GM12878 (cell line): ENCODE measurements around the gene NUP155. TPM values are rescaled to one million over a fixed set of nuclear protein-coding genes. Genes with fewer than 3 reads are reported as not detected.
A peak's percentile ranks its signal among the peaks of the same experiment; 100 is the strongest.
"Not testable (repeated sequence)": the region's sequence is repeated elsewhere in the genome, so short reads cannot be mapped to it uniquely, and the experiment has no call there.

Source experiments
- ATAC-seq: fragments of 200-7000 bp; cut with Tn5 transposase; 3 replicates; pipeline ENCODE4 v1.9.1; 2020; ENCODE audit warnings: mild to moderate bottlenecking, moderate library complexity
- BruUV-seq: library from RNA; stranded (reverse); fragments of 400-500 nt; replicated peaks from 2 replicates; lab custom pipeline; 2021; lab: Mats Ljungman, UMichigan
- CTCF ChIA-PET: fragments of 300-600 bp; sonication (Branson Sonifier 250); formaldehyde crosslinking; extraction: SDS; loops from one replicate; lab custom pipeline; 2021; ENCODE audit warnings: inconsistent platforms; lab: Yijun Ruan, JAX
- POLR2A ChIA-PET: fragments of 350-600 bp; formaldehyde crosslinking; extraction: SDS; loops from one replicate; lab custom pipeline; 2021; ENCODE audit warnings: inconsistent platforms; lab: Charles Lee
- RAD21 ChIA-PET: fragments of 300-600 bp; sonication (Branson Sonifier 250); formaldehyde crosslinking; loops from one replicate; lab custom pipeline; 2023; ENCODE audit warnings: antibody characterized with exemption; ENCODE audit not compliant: unreplicated experiment; lab: Charles Lee
- SMC1A ChIA-PET: fragments of 300-600 bp; sonication (Branson Sonifier 250); formaldehyde crosslinking; loops from one replicate; lab custom pipeline; 2023; ENCODE audit not compliant: unreplicated experiment, uncharacterized antibody; lab: Charles Lee
- DNase-seq: peaks from one replicate; pipeline ENCODE4 v3.0.0-alpha.2; 2011; ENCODE audit warnings: low read depth, low spot score
- FAIRE-seq: peaks from 3 replicates; lab custom pipeline; 2011; peaks lifted over from hg19 to GRCh38; lab: Jason Lieb, UNC
- H2AFZ ChIP-seq: 2 replicates; pipeline ENCODE4 v1.6.0; 2011; ENCODE audit warnings: low read depth, low read length, control low read depth; ENCODE audit not compliant: control insufficient read depth
- H3K27ac ChIP-seq: 2 replicates; pipeline ENCODE4 v1.5.1; 2011; ENCODE audit warnings: control low read depth; ENCODE audit not compliant: control insufficient read depth, insufficient read depth
- H3K27me3 ChIP-seq, 2 experiments: replicated peaks in 1 of 2; 2 replicates each; pipeline versions ENCODE4 v1.6.0 to v1.6.1; 2011; ENCODE audit warnings: low read length in 1 of 2; ENCODE audit not compliant: control insufficient read depth in 2 of 2, insufficient read depth in 2 of 2
- H3K36me3 ChIP-seq, 2 experiments: 2 replicates each; pipeline ENCODE4 v1.5.1; 2011; ENCODE audit warnings: low read length in 1 of 2; ENCODE audit not compliant: control insufficient read depth in 2 of 2, insufficient read depth in 2 of 2
- H3K4me1 ChIP-seq: 2 replicates; pipeline ENCODE4 v1.6.1; 2011; ENCODE audit warnings: mild to moderate bottlenecking, low read length, moderate library complexity, mixed read lengths; ENCODE audit not compliant: control insufficient read depth, insufficient read depth
- H3K4me2 ChIP-seq: 2 replicates; pipeline ENCODE4 v1.6.0; 2011; ENCODE audit warnings: control low read depth; ENCODE audit not compliant: control insufficient read depth, insufficient read depth
- H3K4me3 ChIP-seq: fragments of 200-600 bp; sonication (generic); 2 replicates; pipeline ENCODE4 v1.5.1; 2016
- H3K79me2 ChIP-seq: 2 replicates; pipeline ENCODE4 v1.6.0; 2011; ENCODE audit warnings: low read length; ENCODE audit not compliant: control insufficient read depth, insufficient read depth
- H3K9ac ChIP-seq: 2 replicates; pipeline ENCODE4 v1.8.0; 2011; ENCODE audit warnings: low read length, control low read depth, mixed read lengths; ENCODE audit not compliant: control insufficient read depth, insufficient read depth
- H3K9me3 ChIP-seq: replicated peaks from 3 replicates; pipeline ENCODE4 v1.5.1; 2011; ENCODE audit warnings: mild to moderate bottlenecking, low read length; ENCODE audit not compliant: control insufficient read depth, insufficient read depth
- H4K20me1 ChIP-seq: 2 replicates; pipeline ENCODE4 v1.6.0; 2011; ENCODE audit not compliant: control insufficient read depth, insufficient read depth
- CBX5 ChIP-seq: sonication (generic); IDR thresholded peaks from 2 replicates; pipeline ENCODE4 v1.6.1; 2016; ENCODE audit warnings: low read depth, moderate library complexity, mild to moderate bottlenecking, inconsistent platforms
- CREB1 ChIP-seq: IDR thresholded peaks from 2 replicates; pipeline ENCODE4 v1.6.1; 2012; ENCODE audit warnings: low read depth, mild to moderate bottlenecking, inconsistent platforms
- E2F4 ChIP-seq: IDR thresholded peaks from 2 replicates; pipeline ENCODE4 v1.6.1; 2012; ENCODE audit warnings: low read depth, low read length, improper control_type of control experiment
- EGR1 ChIP-seq, 2 experiments: IDR thresholded peaks; 1 replicate in 1 of 2; 2 replicates in 1 of 2; pipeline ENCODE4 v1.6.1; 2011 to 2012; ENCODE audit warnings: low read depth in 2 of 2, low read length in 2 of 2, borderline replicate concordance in 1 of 2, mild to moderate bottlenecking in 1 of 2, moderate library complexity in 1 of 2
- GABPA ChIP-seq: IDR thresholded peaks from 2 replicates; pipeline ENCODE4 v1.6.1; 2014; ENCODE audit warnings: antibody characterized with exemption, low read depth, mild to moderate bottlenecking, inconsistent platforms
- HCFC1 ChIP-seq: fragments of 150-350 bp; IDR thresholded peaks from 2 replicates; pipeline ENCODE4 v1.6.1; 2014; ENCODE audit warnings: low read length
- IRF4 ChIP-seq: IDR thresholded peaks from 2 replicates; pipeline ENCODE4 v1.6.1; 2011; ENCODE audit warnings: low read depth, low read length
- MXI1 ChIP-seq: fragments of 150-350 bp; IDR thresholded peaks from 2 replicates; pipeline ENCODE4 v1.6.1; 2011; ENCODE audit warnings: low read depth, mild to moderate bottlenecking, inconsistent platforms, low read length, improper control_type of control experiment
- PAX5 ChIP-seq: IDR thresholded peaks from 2 replicates; pipeline ENCODE4 v1.6.1; 2011; ENCODE audit warnings: low read depth, low read length, borderline replicate concordance
- POU2F2 ChIP-seq: IDR thresholded peaks from 3 replicates; pipeline ENCODE4 v1.6.1; 2011; ENCODE audit warnings: low read depth, mild to moderate bottlenecking, low read length, borderline replicate concordance
- RELB ChIP-seq: fragments of 450-650 bp; IDR thresholded peaks from 2 replicates; pipeline ENCODE4 v1.6.1; 2017; ENCODE audit warnings: low read depth, mild to moderate bottlenecking, moderate library complexity
- RUNX3 ChIP-seq: IDR thresholded peaks from 2 replicates; pipeline ENCODE4 v1.6.1; 2012; ENCODE audit warnings: low read length, inconsistent platforms
- SIN3A ChIP-seq: IDR thresholded peaks from 2 replicates; pipeline ENCODE4 v1.6.1; 2012; ENCODE audit warnings: low read depth, low read length, improper control_type of control experiment
- SP1 ChIP-seq: IDR thresholded peaks from one replicate; pipeline ENCODE4 v1.6.1; 2011; ENCODE audit warnings: low read depth, low read length
- TAF1 ChIP-seq: IDR thresholded peaks from 2 replicates; pipeline ENCODE4 v1.6.1; 2011; ENCODE audit warnings: mild to moderate bottlenecking, low read depth, low read length, borderline replicate concordance
- TCF12 ChIP-seq: IDR thresholded peaks from 2 replicates; pipeline ENCODE4 v1.6.1; 2011; ENCODE audit warnings: low read depth, mild to moderate bottlenecking, low read length
- ZBTB40 ChIP-seq: fragments of 450-650 bp; IDR thresholded peaks from 2 replicates; pipeline ENCODE4 v1.6.1; 2016; ENCODE audit warnings: mild to moderate bottlenecking, moderate library complexity, borderline replicate concordance
- WGBS: methylation state at CpG from one replicate; pipeline ENCODE4 v1.1.6; 2016; ENCODE audit warnings: low lambda C conversion rate; ENCODE audit not compliant: insufficient replicate concordance, insufficient coverage; ENCODE audit errors: missing lambda C conversion rate; 5-methylcytosine and 5-hydroxymethylcytosine counted together
- in situ Hi-C: fragments of 300-500 bp; cut with MboI; formaldehyde crosslinking; loops from 9 replicates; pipeline ENCODE4 v1.14.3; 2018; ENCODE audit warnings: mixed read lengths
- intact Hi-C: fragments of 100-400 bp; cut with micrococcal nuclease; formaldehyde crosslinking; loops from one replicate; pipeline ENCODE4 v1.14.2; 2022; ENCODE audit not compliant: unreplicated experiment
- polyA plus RNA-seq, 11 experiments: library from polyadenylated mRNA; depleted of rRNA in 4 of 11; unstranded in 6 of 11; stranded (reverse) in 5 of 11; fragments of >200 nt; fragmentation: Nextera tagmentation in 4 of 11; fragmentation: Illumina TruSeq in 1 of 11; extraction: Ambion mirVana in 4 of 11; extraction: Trizol in 1 of 11; gene quantifications; 1 replicate in 1 of 11; 2 replicates in 10 of 11; pipeline versions ENCODE4 v1.2.1 to v1.2.3, GENCODE V29; 2011 to 2016; ENCODE audit warnings: inconsistent platforms in 2 of 11, missing spikeins in 2 of 11, low read depth in 1 of 11
- total RNA-seq, 4 experiments: library from RNA; depleted of rRNA in 3 of 4; stranded (reverse); fragments of >200 nt in 3 of 4; fragmentation: Illumina TruSeq in 1 of 4; extraction: Trizol in 1 of 4; gene quantifications; 2 replicates each; pipeline versions ENCODE4 v1.2.1 to v1.2.3, GENCODE V29; 2013 to 2021

The NUP155 gene
- total and polyA plus RNA-seq, 10 of the 15 experiments (the other 5 are each of a cell fraction or from before 2014, with no cell fraction given), result 15.9 to 58.6 (median 37.1) TPM

- BruUV-seq, H3K79me2 ChIP-seq, H3K4me1 ChIP-seq, H3K27me3 ChIP-seq, in situ Hi-C loops, H3K36me3 ChIP-seq, H4K20me1 ChIP-seq, H3K27ac ChIP-seq, H3K9me3 ChIP-seq: not testable (repeated sequence)
- CTCF ChIA-PET, result interaction anchor here (0.6 to 1.9 kb wide), 5 partner anchors 9 to 340 kb away, joined by 3 to 24 read pairs (median 3); partner anchors contain the start of gene NUP155
- under 1% methylated on average over 32 of the region's 39 CpGs for WGBS
- intact Hi-C loops, result loop anchor here (10.0 kb wide), 1 partner anchor 504 kb away; the partner anchor contains the start of gene NIPBL
- FAIRE-seq (peak; percentile 35), ATAC-seq (peak; percentile 99), DNase-seq (peak; percentile 62)
- RAD21 ChIA-PET, result interaction anchor here (0.6 to 2.5 kb wide), 2 partner anchors 8 to 132 kb away, joined by 4 to 15 read pairs; partner anchors contain the start of gene NUP155
- POLR2A ChIA-PET, result interaction anchor here (0.6 to 1.9 kb wide), 3 partner anchors 8 to 376 kb away, joined by 5 to 17 read pairs (median 11); partner anchors contain the start of gene NUP155
- Histone ChIP-seq H3K4me3 (peak within 1 kb of the TSS; percentile 86), H2AFZ (peak within 1 kb of the TSS; percentile 60), H3K4me2 (peak within 1 kb of the TSS; percentile 54), H3K9ac (peak within 1 kb of the TSS; percentile 66)
- SMC1A ChIA-PET, result interaction anchor here (1.1 kb wide), 1 partner anchor 9 kb away, joined by 8 read pairs; the partner anchor contains the start of gene NUP155
- TF ChIP-seq E2F4, result 0 out of 2 replicates have a peak, but pooled peaks have one; percentile 31
- peak in 1 of 2 experiments; percentile 89; a peak in 2 of 3 replicates for TF ChIP-seq EGR1 (IDR thresholded peaks at IDR 0.05; ENCODE audit: borderline replicate concordance in 1 of 2, low read depth in 2 of 2, low read length in 2 of 2)
- peak; percentile 83; the same call in 1 of the 2 replicates for TF ChIP-seq CBX5
- TF ChIP-seq POU2F2, result peak; percentile 62; the same call in 2 of the 3 replicates
- peak; percentile 71; the same call in 1 of the 2 replicates for TF ChIP-seq TAF1
- peak; percentile 80 for TF ChIP-seq RUNX3
- TF ChIP-seq HCFC1, result peak; percentile 74
- peak; percentile 65; the same call in 1 of the 2 replicates for TF ChIP-seq SIN3A
- TF ChIP-seq IRF4, result 0 out of 2 replicates have a peak, but pooled peaks have one; percentile 11
- peak; percentile 68 for TF ChIP-seq MXI1
- 0 out of 2 replicates have a peak, but pooled peaks have one; percentile 28 for TF ChIP-seq PAX5
- TF ChIP-seq GABPA, result peak; percentile 92
- peak; percentile 86 for TF ChIP-seq ZBTB40
- TF ChIP-seq RELB, result peak; percentile 65
- peak; percentile 61 for TF ChIP-seq SP1
- TF ChIP-seq TCF12, result peak; percentile 48; the same call in 1 of the 2 replicates
- TF ChIP-seq CREB1, result peak; percentile 78
Measured at GRCh38 chr5:37379100-37379628, 8.3 kb upstream of the NUP155 start, which contains the start of gene WDR70. TSS of gene WDR70 (plus strand) at chr5:37379318. CDS start at chr5:37379368, 50 bp downstream.
